NOMO-1 treated with DMSO at 0.1 percent for 48 hours (cell line): ENCODE data around the gene MMP14.
"Not testable (repeated sequence)": the region's sequence is repeated elsewhere in the genome, so short reads cannot be mapped to it uniquely, and the experiment has no call there.

ENCODE experiments used
- DNase-seq: peaks from one replicate; lab custom pipeline; 2025; ENCODE audit not compliant: unreplicated experiment; lab: John Stamatoyannopoulos, UW

MMP14 gene

DNA sequence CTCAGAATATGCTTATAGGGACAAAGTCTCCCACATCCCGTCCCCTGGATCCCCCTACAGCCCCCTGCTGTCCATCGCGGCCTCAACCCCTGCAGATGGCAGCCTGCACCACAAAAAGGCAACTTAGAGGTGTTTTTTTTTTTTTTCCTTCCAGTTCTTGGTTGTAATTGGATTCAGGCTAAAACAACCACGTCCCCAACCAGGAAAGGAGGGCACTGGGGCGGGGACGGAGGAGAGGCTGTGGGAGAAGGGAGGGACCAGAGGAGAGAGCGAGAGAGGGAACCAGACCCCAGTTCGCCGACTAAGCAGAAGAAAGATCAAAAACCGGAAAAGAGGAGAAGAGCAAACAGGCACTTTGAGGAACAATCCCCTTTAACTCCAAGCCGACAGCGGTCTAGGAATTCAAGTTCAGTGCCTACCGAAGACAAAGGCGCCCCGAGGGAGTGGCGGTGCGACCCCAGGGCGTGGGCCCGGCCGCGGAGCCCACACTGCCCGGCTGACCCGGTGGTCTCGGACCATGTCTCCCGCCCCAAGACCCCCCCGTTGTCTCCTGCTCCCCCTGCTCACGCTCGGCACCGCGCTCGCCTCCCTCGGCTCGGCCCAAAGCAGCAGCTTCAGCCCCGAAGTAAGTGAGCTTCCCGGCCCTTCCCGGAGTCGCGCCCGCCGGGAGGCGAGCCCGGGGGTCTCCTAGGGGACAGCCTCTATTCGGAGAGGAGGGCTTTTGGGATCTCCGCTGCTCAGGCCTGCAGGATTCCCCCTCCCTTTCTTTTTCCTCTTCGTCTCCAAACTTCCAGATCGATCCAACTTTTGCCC is at the start of gene MMP14:
Gene MMP14, plus strand, starts transcription at position 285 of the 813 bp plus-strand sequence. Its CDS starts 233 bp downstream, at position 518.
- peak; percentile 7 for DNase-seq

DNA sequence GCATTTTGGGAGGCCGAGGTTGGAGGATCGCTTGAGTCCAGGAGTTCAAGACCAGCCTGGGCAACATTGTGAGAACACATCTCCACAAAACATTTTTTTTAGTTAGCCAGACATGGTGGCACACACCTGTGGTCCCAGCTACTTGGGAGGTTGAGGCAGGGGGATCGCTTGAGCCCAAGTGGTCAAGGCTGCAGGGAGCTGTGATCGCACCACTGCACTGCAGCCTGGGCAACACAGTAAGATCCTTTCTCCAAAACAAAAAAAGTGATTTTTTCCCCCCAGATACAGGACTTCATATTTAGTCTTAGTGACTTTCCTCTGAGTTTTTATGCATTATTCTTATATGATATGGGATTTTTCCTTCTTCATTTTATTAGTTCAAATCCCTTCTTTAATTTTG is 49.7 kb upstream of the MMP14 start:
- DNase-seq = no peak

DNA sequence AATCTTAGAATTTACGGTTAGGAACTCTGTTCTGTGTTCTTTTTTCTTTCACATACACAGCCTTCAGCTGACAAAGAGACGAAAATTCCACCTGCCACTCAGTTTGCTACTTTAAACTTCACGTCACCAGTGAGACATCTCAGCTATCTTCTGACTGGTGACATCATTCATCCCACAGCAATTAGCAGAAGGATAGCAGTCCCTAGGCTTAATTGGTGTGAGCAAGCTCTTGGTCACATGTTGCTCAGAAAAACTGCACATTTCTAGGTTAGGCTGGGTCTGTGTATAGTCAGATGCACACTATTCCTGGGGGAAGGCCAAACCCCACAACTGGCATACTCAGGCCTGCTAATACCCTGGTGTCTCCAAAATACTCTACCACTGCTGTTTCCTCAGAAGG is 45.1 kb upstream of the MMP14 start:
- no peak for DNase-seq

DNA sequence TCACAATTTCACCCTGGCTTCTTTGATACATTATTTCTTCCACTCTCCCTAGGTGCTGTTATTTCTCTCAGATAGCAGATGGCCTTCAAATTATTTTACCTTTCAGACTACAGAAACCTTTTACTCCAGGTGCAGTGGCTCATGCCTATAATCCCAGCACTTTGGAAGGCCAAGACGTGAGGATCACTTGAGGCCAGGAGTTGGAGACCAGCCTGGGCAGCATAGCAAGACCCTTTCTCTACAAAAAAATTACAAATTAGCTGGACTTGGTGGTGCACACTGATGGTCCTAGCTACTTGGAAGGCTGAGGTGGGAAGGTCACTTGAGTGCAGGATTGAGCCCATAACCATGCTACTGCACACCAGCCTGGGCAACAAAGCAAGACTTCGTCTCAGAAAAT is 44.2 kb upstream of the MMP14 start:
- DNase-seq = no peak

DNA sequence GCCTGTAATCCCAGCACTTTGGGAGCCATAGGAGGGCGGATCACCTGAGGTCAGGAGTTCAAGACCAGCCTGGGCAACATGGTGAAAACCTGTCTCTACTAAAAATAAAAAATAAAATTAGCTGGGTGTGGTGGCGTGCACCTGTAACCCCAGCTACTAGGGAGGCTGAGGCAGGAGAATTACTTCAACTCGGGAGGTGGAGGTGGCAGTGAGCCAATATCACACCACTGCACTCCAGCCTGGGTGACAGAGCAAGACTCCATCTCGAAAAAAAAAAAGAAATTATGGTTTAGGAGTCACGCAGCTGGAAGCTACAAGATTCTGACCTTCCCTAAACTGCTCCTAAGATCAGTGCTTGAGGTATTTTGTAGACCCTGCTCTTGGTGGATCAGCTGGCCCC is 42.8 kb upstream of the MMP14 start:
- DNase-seq = not testable (repeated sequence)

DNA sequence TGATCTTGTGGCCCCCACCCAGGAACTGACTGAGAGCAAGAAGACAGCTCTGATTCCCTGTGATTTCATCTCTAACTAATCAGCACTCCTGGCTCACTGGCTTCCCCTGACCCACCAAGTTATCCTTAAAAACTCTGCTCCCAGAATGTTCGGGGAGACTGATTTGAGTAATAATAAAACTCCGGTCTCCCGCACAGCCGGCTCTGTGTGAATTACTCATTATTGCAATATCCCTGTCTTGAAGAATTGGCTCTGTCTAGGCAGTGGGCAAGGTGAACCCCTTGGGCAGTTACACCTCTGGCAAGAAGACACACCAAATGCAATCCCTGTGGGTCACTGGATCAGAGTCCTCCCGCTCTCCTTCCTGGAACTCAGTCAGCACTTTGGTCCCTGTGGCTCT is 42.4 kb upstream of the MMP14 start:
- no peak for DNase-seq

DNA sequence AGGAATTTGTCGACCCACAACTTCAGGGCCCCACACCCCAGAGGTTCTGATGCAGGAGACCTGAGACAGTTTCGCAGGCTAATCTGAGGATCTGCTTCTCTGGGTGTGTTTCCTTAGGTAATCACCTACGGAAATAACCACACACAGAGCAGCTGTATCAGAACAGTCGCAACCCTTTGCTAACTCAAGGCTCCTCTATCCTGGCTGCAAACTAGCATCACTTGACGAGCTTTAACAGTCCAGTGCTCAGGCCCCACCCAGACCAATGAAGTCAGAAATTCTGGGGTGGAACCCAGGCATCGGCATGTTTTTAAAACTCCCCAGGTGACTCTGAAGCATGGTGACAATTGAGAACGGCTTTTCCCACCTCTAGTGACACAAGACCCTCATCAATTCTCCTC is 41.8 kb upstream of the MMP14 start:
- no peak for DNase-seq

DNA sequence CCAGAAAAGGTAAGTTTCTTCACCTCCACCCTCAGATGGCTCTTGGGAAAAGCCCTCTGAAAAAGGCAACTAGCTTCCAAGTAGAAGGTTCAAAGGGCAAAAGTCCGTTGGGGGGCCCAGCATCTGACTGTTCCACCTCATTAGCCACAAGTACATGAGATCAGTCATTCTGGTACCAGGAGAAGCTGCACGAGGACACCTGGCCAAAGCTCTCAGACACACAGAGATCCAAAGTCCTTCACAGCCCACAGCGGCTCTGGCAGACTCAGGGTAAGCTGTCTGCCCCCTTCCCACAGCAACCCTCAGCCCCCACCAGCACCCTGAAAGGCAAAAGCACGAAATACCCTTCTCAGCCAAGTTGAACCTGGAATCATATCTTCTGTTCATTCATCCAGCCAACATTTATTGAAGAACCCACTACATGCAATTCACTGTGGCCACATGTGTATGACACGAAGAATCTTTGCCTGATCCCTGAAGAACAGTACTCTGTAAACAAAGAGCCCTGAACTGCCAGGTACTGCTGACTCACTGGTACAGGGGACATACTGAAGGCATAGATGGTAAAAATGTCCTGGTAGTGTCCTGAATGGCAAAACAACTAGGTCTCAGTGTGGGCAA is 40.2 kb upstream of the MMP14 start:
- DNase-seq = no peak

DNA sequence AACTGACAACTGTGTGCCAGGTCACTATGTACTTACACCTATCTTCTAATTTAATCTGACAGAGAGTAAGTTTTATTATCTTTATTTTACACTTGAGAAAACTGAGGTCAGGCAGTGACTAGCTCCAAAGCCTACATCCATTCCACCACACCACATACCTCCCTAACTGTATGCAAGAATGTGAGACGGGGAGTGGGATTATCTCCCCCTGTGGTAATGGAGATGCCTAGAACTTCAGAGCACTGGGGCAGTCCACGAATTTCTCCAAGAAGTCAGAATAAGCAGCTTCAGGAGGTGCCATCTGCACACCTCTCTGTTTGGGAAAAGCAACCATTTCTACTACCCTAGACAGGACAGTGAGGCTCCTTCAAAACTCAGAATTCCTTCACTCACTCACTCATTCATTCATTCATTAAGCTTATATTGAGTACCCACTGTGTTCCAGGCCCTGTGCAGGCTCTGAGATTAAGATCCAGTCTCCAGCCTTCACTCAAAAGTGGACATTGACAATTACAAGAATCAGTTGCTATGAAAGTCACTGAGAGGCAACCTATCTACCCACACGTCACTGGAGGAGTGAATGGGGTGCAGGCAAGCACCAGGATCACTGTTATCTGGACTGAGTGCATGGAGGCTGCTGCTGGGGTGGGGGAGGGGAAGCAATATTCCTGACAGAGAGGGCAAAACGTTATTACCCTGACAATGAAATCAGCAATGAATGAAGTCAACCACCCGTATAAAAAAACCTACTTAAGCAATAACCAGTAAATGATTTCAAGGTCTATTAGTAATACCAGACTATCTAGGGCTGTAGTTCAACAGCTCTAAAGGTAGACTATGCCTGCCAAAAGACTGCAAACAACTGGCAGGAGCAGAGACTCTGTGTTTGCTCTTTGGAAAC is 39.1 kb upstream of the MMP14 start:
- DNase-seq = no peak

DNA sequence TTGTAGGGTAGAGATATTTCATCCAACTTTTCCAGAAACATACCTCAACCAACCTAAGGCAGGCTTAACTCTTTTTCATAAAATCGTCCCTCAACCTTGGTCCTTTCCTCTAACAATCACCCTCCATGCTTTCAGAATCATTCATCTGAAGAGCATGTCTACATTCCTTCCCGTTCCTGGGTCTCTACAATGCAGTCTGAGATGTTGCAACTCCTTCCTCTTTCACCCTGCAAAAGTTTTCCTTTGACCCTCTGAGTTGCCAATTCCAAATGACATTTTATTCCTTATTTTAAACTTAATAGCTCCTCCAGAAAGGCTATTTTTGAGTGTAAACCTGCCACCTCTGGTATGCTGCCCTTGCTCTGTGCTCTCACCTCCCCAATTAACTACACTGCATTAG is 37.9 kb upstream of the MMP14 start:
- peak; percentile 48 for DNase-seq

DNA sequence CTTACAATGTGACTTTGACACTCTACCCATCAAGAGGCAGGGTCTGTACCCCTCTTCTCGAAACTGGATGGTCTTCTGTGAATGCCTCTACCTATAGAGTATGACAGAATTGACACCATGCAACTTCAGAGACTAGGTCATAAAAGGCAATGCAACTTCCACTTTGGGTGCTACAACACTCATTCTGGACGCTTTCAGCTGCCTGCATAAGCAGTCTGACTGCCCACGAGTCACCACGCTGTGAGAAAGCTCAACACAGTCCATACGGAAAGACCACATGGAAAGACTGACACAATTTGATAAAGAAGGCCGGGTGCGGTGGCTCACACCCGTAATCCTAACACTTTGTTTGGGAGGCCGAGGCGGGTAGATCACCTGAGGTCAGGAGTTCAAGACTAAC is 36.0 kb upstream of the MMP14 start:
- DNase-seq = no peak

DNA sequence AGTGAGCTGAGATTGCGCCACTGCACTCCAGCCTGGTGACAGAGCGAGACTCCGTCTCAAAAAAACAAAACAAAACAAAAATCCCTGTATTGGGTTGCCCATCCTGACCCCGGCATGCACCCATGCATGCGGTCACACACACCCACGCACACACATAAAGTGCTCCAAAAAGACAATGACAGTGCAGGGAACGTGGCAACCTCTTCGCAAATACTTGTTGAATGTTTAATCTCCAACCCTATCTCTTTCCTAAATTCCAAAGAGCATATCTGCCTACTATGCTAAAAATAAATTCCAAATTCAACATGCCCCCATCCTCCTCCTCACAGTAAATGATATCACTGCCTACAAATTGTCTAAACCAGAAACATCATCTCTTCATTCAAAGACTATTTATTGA is 34.7 kb upstream of the MMP14 start:
- no peak for DNase-seq

DNA sequence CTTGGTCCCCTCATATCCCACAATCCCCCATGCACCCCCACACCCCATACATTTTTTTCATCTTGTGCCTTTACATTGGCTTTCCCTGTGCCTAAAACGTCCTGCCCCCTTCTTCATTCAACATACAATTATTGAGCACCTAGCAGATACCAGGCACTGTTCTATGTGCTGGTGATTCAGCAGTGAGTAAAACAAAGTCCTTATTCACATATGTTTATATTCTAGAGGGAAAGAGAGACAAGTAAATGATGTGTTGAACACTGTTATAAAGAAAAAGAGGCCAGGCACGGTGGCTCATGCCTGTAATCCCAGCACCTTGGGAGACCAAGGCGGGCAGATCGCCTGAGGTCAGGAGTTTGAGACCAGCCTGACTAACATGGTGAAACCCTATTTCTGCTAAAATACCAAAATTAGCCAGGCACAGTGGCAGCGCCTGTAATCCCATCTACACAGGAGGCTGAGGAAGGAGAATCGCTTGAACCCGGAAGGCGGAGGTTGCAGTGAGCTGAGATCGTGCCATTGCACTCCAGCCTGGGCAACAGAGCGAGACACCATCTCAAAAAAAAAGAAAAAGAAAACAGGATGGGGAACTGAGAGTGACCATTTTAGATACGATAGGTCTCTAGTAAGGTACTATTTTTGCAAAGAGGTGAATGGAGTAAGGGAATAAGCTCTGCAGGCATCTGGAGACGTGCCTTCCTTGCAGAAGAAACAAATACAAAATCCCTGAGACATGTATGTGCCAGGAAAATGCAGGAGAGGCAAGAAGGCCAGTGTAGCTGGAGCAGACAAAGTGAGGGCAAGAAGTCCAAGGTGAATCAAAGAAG is 33.3 kb upstream of the MMP14 start:
- no peak for DNase-seq

DNA sequence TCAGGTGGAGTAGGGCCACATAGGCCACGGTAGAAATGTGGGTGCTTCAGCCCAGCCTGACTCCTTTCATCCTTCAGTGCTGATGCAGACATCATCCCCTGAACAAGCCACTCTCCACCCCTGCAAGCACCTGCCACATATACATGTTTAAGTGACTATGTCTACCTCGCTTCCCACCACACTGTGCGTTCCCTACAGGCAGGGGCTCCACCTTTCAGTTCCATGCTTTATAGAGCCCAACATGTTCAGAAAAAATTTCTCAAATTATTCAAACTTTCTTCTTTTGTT is 32.8 kb upstream of the MMP14 start:
- DNase-seq = no peak

DNA sequence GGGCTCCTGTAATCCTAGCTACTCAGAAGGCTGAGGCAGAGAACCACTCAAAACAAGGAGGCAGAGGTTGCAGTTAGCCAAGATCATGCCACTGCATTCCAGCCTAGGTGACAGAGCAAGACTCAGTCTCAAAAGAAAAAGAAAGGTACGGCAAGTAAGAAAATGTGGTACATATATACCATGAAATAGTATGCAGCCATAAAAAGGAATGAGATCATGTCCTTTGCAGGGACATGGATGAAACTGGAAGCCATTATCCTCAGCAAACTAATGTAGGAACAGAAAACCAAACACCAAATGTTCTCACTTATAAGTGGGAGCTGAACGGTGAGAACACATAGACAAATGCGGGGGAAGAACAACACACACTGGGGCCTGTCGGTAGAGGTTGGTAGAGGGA is 31.1 kb upstream of the MMP14 start:
- not testable (repeated sequence) for DNase-seq

DNA sequence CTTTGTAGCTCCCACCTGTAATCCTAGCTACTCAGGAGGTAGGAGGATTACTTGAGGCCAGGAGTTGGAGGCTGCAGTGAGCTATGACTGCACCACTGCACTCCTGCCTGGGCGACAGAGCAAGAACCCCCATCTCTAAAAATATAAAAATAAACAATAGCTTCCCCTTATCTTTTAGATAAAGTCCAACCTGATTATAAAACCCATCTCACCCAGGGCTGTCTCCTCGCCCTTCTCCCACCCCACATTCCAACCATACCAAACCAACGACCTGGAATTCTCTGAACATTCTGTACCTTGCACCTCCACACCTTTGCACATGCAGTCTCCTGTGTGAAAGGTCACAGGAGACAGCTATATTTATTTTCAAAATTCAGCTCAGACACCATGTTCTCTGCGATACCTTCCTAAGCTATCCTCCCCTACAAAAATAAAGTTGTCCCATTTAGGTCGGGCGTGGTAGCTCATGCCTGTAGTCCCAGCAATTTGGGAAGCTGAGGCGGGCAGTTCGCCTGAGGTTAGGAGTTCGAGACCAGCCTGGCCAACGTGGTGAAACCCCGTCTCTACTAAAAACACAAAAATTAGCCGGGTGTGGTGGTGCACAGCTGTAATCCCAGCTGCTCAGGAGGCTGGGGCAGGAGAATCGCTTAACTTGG is 28.8 kb upstream of the MMP14 start:
- no peak for DNase-seq

DNA sequence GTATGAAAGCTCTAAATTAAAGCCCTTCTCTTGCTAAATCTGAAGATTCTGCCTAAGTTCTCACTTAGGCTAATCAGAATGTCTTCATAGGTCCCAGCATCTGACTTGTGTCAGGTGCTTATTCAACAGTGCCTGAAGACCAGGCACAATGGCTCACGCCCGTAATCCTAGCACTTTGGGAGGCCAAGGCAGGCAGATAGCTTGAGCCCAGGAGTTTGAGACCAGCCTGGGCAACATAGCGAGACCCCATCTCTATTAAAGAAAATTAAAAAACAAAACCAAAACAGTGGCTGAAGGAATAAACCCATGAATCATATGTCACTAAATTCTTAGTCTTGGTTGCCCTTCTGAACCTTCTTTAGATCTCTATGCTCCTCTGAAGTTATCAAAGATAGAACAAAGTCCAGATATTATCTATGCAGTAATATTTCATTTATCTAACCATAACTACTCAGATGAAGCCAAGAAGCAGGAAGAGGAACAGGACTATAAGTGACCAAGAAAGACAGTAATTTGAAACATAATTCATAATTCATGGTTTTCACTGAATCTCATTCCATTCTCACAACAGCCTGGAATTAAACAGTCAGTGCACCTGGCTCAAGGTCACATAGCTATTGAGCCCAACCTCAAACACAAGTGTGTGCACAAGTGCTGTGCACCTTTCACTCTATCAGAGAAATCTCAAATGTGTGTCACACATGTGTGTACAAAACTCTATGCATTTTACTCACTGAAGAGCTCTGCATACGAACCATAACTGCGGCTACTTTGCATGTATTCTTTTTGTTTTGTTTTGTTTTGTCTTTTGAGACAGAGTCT is 27.8 kb upstream of the MMP14 start:
- no peak for DNase-seq

DNA sequence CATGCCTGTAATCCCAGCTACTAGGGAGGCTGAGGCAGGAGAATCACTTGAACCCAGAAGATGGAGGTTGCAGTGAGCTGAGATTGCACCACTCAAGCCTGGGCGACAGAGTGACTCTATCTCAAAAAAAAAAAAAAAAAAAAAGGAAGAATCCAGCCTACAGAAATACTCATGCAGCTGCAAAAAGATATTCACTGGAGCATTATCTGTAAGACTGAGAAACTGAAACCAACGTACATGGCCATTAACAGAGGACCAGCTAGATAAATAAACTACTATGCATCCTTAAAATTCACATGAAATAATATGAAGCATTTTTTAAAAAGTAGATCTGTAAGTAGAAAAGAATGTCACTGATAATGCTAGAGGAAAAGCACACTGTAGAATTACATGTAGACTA is 24.7 kb upstream of the MMP14 start:
- peak; percentile 58 for DNase-seq

DNA sequence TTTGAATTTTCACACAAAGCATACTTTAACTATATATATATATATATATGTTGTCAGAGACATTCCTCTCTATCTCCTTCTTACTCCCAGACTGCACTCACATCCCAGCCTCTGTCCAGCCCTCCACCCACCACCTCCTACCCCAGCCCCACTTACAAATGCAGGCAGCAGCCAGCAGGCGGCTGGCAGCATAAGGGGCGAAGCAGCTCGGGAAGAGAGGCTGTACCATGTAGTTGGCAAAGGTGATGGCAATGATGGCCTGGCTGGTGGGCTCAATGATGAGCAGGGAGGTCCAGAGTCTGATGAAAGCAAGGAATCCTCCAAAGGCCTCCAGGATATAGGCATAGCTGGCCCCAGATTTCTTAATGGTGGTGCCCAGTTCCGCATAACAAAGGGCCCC is 23.6 kb upstream of the MMP14 start:
- no peak for DNase-seq

DNA sequence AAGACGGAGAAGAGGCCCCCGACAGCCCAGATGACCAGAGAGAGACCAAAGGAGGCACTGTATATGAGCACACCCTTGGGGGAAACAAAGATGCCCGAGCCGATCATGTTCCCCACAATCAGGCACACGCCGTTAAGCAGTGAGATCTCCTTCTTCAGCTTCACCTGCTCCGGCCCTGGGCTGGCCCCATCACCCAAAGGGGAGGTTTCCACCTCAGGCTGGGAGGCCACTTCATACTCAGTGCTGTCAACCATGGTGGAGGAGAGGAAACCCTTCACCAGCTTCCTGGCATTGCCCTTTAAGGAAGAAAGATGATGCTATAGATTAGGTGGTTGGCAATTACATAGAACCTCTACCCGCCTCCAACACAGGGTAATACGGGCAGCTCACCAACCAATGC is 23.2 kb upstream of the MMP14 start:
- DNase-seq = no peak
